Mesendoderm (in vitro differentiated cells): ENCODE results near the gene ARPC5L.

ENCODE experiments used
- DNase-seq: peaks from one replicate; pipeline ENCODE4 v3.0.0; 2013
- H2AK5ac ChIP-seq: 2 replicates; pipeline ENCODE4 v1.6.1; 2013; ENCODE audit warnings: low read length, inconsistent platforms
- H2BK120ac ChIP-seq: 2 replicates; pipeline ENCODE4 v1.6.1; 2013; ENCODE audit warnings: low read depth, mild to moderate bottlenecking, low read length, moderate library complexity, mixed read lengths
- H2BK15ac ChIP-seq: replicated peaks from 2 replicates; pipeline ENCODE4 v1.6.1; 2013; ENCODE audit warnings: low read depth, mild to moderate bottlenecking, moderate library complexity
- H2BK5ac ChIP-seq: 2 replicates; pipeline ENCODE4 v1.6.1; 2013; ENCODE audit warnings: low read length, inconsistent platforms
- H3K18ac ChIP-seq: 2 replicates; pipeline ENCODE4 v1.6.1; 2013; ENCODE audit warnings: mild to moderate bottlenecking, low read length, mixed read lengths
- H3K23ac ChIP-seq: one replicate; pipeline ENCODE4 v1.6.1; 2013; ENCODE audit warnings: low read length
- H3K27ac ChIP-seq: 2 replicates; pipeline ENCODE4 v1.5.1; 2013; ENCODE audit warnings: low read depth, mild to moderate bottlenecking, inconsistent platforms, low read length, moderate library complexity
- H3K27me3 ChIP-seq: 2 replicates; pipeline ENCODE4 v1.6.1; 2013; ENCODE audit warnings: low read length, control low read depth, mild to moderate bottlenecking, inconsistent platforms; ENCODE audit not compliant: insufficient read depth, poor library complexity
- H3K36me3 ChIP-seq: 2 replicates; pipeline ENCODE4 v1.6.1; 2013; ENCODE audit warnings: low read length, inconsistent platforms; ENCODE audit not compliant: control insufficient read depth, insufficient read depth
- H3K4ac ChIP-seq: one replicate; pipeline ENCODE4 v1.6.1; 2013; ENCODE audit warnings: low read depth, mild to moderate bottlenecking, low read length, moderate library complexity
- H3K4me1 ChIP-seq: 2 replicates; pipeline ENCODE4 v1.6.1; 2013; ENCODE audit warnings: low read depth, low read length, inconsistent platforms; ENCODE audit not compliant: control insufficient read depth
- H3K4me2 ChIP-seq: 2 replicates; pipeline ENCODE4 v1.6.1; 2013; ENCODE audit warnings: low read length
- H3K4me3 ChIP-seq: 2 replicates; pipeline ENCODE4 v1.5.1; 2013; ENCODE audit warnings: mild to moderate bottlenecking, low read length
- H3K56ac ChIP-seq: one replicate; pipeline ENCODE4 v1.6.1; 2013; ENCODE audit warnings: low read length
- H3K79me1 ChIP-seq: 2 replicates; pipeline ENCODE4 v1.6.1; 2013; ENCODE audit warnings: low read length, inconsistent platforms
- H3K79me2 ChIP-seq: 2 replicates; pipeline ENCODE4 v1.6.1; 2013; ENCODE audit warnings: mild to moderate bottlenecking, low read length; ENCODE audit not compliant: control insufficient read depth, insufficient read depth
- H3K9ac ChIP-seq: 2 replicates; pipeline ENCODE4 v1.6.1; 2013; ENCODE audit warnings: low read length, inconsistent platforms
- H4K5ac ChIP-seq: one replicate; pipeline ENCODE4 v1.6.1; 2013; ENCODE audit warnings: low read length
- H4K8ac ChIP-seq: one replicate; pipeline ENCODE4 v1.6.1; 2013; ENCODE audit warnings: low read depth, mild to moderate bottlenecking, control low read depth, low read length, moderate library complexity
- WGBS: extraction: QIAGEN DNeasy Blood & Tissue Kit; methylation state at CpG from one replicate; pipeline ENCODE4 v1.1.7; 2013; ENCODE audit warnings: low lambda C conversion rate, missing lambda C conversion rate; ENCODE audit not compliant: insufficient coverage; ENCODE audit errors: extremely low coverage; 5-methylcytosine and 5-hydroxymethylcytosine counted together

Gene ARPC5L

DNA sequence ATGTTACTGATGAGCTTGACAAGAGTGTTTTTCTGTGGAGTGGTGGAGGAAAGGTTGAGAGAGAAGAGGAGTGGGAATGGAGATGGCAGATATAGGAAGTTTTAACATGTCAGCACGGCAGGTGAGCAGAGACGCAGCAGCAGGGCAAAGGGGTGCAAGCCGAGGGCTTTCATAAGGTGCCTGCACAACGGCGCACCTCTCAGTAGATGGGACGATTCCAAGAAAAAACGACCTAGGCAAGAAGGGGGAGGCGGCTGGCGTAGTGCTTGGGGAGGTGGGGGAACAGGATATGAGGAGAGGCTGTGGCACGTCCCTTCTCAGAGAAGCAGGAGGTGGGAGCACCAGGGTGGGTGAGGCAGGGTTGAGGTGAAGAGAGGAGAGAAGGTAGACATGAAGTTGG, 24.5 kb downstream of the ARPC5L start:
- H3K36me3 ChIP-seq, result no peaks in the 10 kb centered on the region

GRCh38 chr9:124886866-124887492, 25.0 kb downstream of the ARPC5L start:
- Histone ChIP-seq H2AK5ac (no peak overlapping the region), H3K56ac (no peak overlapping the region), H3K79me1 (no peaks in the 10 kb centered on the region), H3K18ac (no peak overlapping the region), H3K23ac (no peak overlapping the region), H3K9ac (no peak overlapping the region), H4K8ac (no peak overlapping the region), H3K4me2 (no peak overlapping the region), H2BK15ac (no peak overlapping the region), H4K5ac (no peak overlapping the region), H3K27me3 (no peaks in the 10 kb centered on the region), H3K4me3 (no peak overlapping the region), H3K27ac (no peak overlapping the region), H3K79me2 (no peaks in the 10 kb centered on the region), H3K4ac (no peak overlapping the region), H2BK120ac (no peak overlapping the region), H3K4me1 (no peaks in the 10 kb centered on the region), H3K36me3 (no peaks in the 10 kb centered on the region), H2BK5ac (no peak overlapping the region)
- no CpG with 5 or more reads among the region's 17 CpGs for WGBS
- no peak for DNase-seq

More for the DNA sequence above, 24.5 kb downstream of the ARPC5L start:
- no peak overlapping the region for H3K23ac ChIP-seq
- no peak for DNase-seq
- no peak overlapping the region for H2BK5ac ChIP-seq
- no peak overlapping the region for H3K56ac ChIP-seq
- no peak overlapping the region for H3K9ac ChIP-seq
- H2BK120ac ChIP-seq, result no peak overlapping the region
- H3K4ac ChIP-seq, result no peak overlapping the region
- no peak overlapping the region for H4K5ac ChIP-seq
- no peaks in the 10 kb centered on the region for H3K79me2 ChIP-seq
- no peaks in the 10 kb centered on the region for H3K27me3 ChIP-seq
- no peak overlapping the region for H3K4me2 ChIP-seq
- no peak overlapping the region for H2BK15ac ChIP-seq
- no peak overlapping the region for H3K27ac ChIP-seq
- no peak overlapping the region for H4K8ac ChIP-seq
- H3K18ac ChIP-seq, result no peak overlapping the region
- H2AK5ac ChIP-seq, result no peak overlapping the region
- no peaks in the 10 kb centered on the region for H3K4me1 ChIP-seq
- no peaks in the 10 kb centered on the region for H3K79me1 ChIP-seq
- whole genome bisulfite sequencing, result no CpG with 5 or more reads among the region's 10 CpGs
- H3K4me3 ChIP-seq, result no peak overlapping the region

GRCh38 chr9:124887832-124888231, 25.9 kb downstream of the ARPC5L start:
- Histone ChIP-seq H2AK5ac (no peak overlapping the region), H3K79me1 (no peaks in the 10 kb centered on the region), H3K36me3 (no peaks in the 10 kb centered on the region), H4K8ac (no peak overlapping the region), H3K27me3 (no peaks in the 10 kb centered on the region), H3K9ac (no peak overlapping the region), H2BK15ac (no peak overlapping the region), H3K18ac (no peak overlapping the region), H3K27ac (no peak overlapping the region), H2BK120ac (no peak overlapping the region), H3K4me2 (no peak overlapping the region), H3K4ac (no peak overlapping the region), H3K4me1 (no peaks in the 10 kb centered on the region), H3K4me3 (no peak overlapping the region), H4K5ac (no peak overlapping the region), H3K56ac (no peak overlapping the region), H3K23ac (no peak overlapping the region), H2BK5ac (no peak overlapping the region), H3K79me2 (no peaks in the 10 kb centered on the region)
- no peak for DNase-seq
- no CpG with 5 or more reads among the region's 5 CpGs for WGBS

DNA sequence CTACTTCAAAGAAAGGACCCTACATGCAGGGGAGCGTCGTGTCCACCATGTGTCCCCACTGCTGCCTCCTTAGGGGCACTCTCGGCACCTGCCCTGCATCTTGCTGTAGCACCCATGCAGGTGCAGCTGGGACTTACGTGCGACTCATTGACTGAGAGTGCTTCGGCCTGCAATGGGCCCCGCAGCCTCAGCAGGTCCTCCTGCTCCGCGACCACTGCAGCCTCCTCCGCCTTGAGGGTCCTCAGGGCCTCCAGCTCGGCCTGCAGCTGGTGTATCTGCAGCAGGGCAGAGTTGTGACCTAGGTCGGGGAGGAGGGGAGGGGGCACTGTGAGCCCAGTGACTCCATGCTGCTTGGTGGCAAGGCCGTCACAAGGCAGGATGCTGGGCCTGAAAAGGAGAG, 27.1 kb downstream of the ARPC5L start:
- no peaks in the 10 kb centered on the region for H3K79me1 ChIP-seq
- no CpG with 5 or more reads among the region's 13 CpGs for WGBS
- H3K27me3 ChIP-seq, result no peaks in the 10 kb centered on the region
- no peaks in the 10 kb centered on the region for H3K36me3 ChIP-seq
- H3K4me1 ChIP-seq, result no peaks in the 10 kb centered on the region
- DNase-seq, result no peak
- no peak overlapping the region for H3K9ac ChIP-seq
- no peak overlapping the region for H2AK5ac ChIP-seq
- H3K23ac ChIP-seq, result no peak overlapping the region
- no peak overlapping the region for H3K27ac ChIP-seq
- H3K79me2 ChIP-seq, result no peaks in the 10 kb centered on the region
- H3K18ac ChIP-seq, result no peak overlapping the region
- H3K4me3 ChIP-seq, result no peak overlapping the region
- no peak overlapping the region for H2BK15ac ChIP-seq
- no peak overlapping the region for H3K4ac ChIP-seq
- H4K5ac ChIP-seq, result no peak overlapping the region
- H4K8ac ChIP-seq, result no peak overlapping the region
- no peak overlapping the region for H3K56ac ChIP-seq
- no peak overlapping the region for H2BK5ac ChIP-seq
- H3K4me2 ChIP-seq, result no peak overlapping the region
- no peak overlapping the region for H2BK120ac ChIP-seq

DNA sequence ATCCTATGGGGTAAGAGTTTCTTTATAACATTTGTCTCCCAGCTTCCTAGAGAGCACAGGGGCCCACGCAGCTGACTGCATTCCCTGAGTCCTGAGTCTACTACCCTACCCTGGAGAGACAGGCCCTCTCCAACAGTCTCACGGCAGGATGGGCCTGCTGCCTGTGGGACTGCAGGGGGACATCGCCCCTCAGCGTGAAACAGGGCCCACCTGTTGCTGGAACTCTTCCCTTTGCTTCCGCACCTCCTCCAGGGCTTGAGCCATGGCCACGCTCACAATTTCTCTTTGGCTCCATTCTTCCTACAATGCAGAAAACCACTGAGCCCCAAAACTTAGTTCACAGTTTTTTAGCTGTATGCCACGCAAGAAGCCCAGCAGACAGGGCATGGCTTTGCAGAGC, 28.2 kb downstream of the ARPC5L start:
- Histone ChIP-seq H3K4me3 (no peak overlapping the region), H4K5ac (no peak overlapping the region), H3K4me2 (no peak overlapping the region), H3K27ac (no peak overlapping the region), H3K18ac (no peak overlapping the region), H2AK5ac (no peak overlapping the region), H3K4ac (no peak overlapping the region), H3K4me1 (no peaks in the 10 kb centered on the region), H3K23ac (no peak overlapping the region), H2BK5ac (no peak overlapping the region), H3K9ac (no peak overlapping the region), H3K56ac (no peak overlapping the region), H2BK120ac (no peak overlapping the region), H3K36me3 (no peaks in the 10 kb centered on the region), H2BK15ac (no peak overlapping the region), H3K79me2 (no peaks in the 10 kb centered on the region), H4K8ac (no peak overlapping the region), H3K79me1 (no peaks in the 10 kb centered on the region), H3K27me3 (no peaks in the 10 kb centered on the region)
- no CpG with 5 or more reads among the region's 7 CpGs for WGBS
- DNase-seq, result no peak
